ENCODE measurements around the gene TACO1. TPM values are rescaled to one million over a fixed set of nuclear protein-coding genes. Genes with fewer than 3 reads are reported as not detected.

Gene TACO1
- total RNA-seq = 13.6 TPM
- long read RNA-seq, transcript TACO1-201 (5 exons, 1,469 nt) = major isoform, 13 of 18 reads
- long read RNA-seq, partial matches to known transcripts = 2 of 18 reads
- long read RNA-seq, other reads (novel, unspliced or antisense) = 3 of 18 reads

- DNase-seq (peak; percentile 87), ATAC-seq (peak; percentile 97)
- Histone ChIP-seq H3K27me3 (ENCODE audit: low read depth) (no peaks in the 10 kb centered on the region), H3K27ac (peak within 1 kb of the TSS; percentile 87), H3K36me3 (peaks cover 28% of the 10 kb centered on the region), H3K4me1 (peaks cover 21% of the 10 kb centered on the region), H3K4me3 (peak within 1 kb of the TSS; percentile 89), H3K9me3 (no peaks in the 10 kb centered on the region)
- intact Hi-C loops (cut with DNase I) = no loop called here
- TF ChIP-seq, protein P1, sequence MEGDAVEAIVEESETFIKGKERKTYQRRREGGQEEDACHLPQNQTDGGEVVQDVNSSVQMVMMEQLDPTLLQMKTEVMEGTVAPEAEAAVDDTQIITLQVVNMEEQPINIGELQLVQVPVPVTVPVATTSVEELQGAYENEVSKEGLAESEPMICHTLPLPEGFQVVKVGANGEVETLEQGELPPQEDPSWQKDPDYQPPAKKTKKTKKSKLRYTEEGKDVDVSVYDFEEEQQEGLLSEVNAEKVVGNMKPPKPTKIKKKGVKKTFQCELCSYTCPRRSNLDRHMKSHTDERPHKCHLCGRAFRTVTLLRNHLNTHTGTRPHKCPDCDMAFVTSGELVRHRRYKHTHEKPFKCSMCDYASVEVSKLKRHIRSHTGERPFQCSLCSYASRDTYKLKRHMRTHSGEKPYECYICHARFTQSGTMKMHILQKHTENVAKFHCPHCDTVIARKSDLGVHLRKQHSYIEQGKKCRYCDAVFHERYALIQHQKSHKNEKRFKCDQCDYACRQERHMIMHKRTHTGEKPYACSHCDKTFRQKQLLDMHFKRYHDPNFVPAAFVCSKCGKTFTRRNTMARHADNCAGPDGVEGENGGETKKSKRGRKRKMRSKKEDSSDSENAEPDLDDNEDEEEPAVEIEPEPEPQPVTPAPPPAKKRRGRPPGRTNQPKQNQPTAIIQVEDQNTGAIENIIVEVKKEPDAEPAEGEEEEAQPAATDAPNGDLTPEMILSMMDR (IDR thresholded peaks at IDR 0.05) = no peak
Observed at GRCh38 chr17:63600569-63601438, at the start of gene TACO1. Gene TACO1 (plus strand): TSS chr17:63600895. CDS start chr17:63601084, 189 bp downstream.

- DNase-seq (no peak), ATAC-seq (no peak)
- no peaks in the 10 kb centered on the region for H3K27me3 ChIP-seq (ENCODE audit: low read depth)
- H3K4me1 ChIP-seq = peaks cover 66% of the 10 kb centered on the region
- peaks cover 3% of the 10 kb centered on the region for H3K36me3 ChIP-seq
- peak overlapping the region; percentile 100 for H3K4me3 ChIP-seq
- intact Hi-C loops (cut with DNase I) = no loop called here
- H3K9me3 ChIP-seq = no peaks in the 10 kb centered on the region
- TF ChIP-seq, protein P1 (IDR thresholded peaks at IDR 0.05) = no peak
- peak overlapping the region; percentile 37 for H3K27ac ChIP-seq
Observed at GRCh38 chr17:63552211-63552610, 48.5 kb upstream of the TACO1 start.

DNA sequence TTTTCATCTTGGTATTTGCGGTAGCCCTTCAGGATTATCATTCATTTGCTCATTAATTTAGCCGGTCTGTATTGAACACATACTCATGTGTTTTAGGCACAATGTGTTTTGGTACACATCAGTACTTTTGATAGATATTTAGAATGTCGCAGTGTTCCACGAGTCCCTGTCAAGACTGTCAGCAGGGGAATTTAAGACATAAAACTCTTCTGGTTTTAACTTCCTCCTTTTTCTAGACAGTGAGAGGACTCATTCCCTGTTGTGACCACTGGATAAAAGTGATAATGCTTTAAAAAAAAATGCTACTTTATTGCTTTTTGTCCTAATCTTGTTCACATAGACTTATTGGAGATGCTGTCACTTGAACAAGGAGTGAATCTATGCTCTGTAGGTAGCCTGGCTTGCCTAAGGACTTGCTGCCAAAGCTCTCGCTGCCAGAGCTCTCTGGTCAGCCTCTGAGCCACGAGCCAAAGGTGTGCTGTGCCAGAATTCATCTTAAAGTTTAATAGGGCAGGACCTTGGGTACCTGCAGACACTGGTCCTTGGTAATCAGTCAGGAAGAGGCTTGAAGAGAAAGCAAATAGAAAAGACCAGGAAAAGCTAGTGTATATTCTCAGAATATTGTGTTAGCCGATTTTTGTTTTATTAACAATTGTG, 45.1 kb upstream of the TACO1 start:
- no peak for DNase-seq
- Histone ChIP-seq H3K9me3 (no peaks in the 10 kb centered on the region), H3K27ac (no peak overlapping the region), H3K27me3 (ENCODE audit: low read depth) (no peaks in the 10 kb centered on the region), H3K36me3 (peaks cover 3% of the 10 kb centered on the region), H3K4me3 (no peak overlapping the region), H3K4me1 (peaks cover 57% of the 10 kb centered on the region)
- TF ChIP-seq, protein P1 (IDR thresholded peaks at IDR 0.05) = no peak
- no peak for ATAC-seq
- intact Hi-C loops (cut with DNase I) = no loop called here

- DNase-seq (no peak), ATAC-seq (no peak)
- Histone ChIP-seq H3K36me3 (peaks cover 3% of the 10 kb centered on the region), H3K27me3 (ENCODE audit: low read depth) (no peaks in the 10 kb centered on the region), H3K27ac (no peak overlapping the region), H3K4me3 (no peak overlapping the region), H3K4me1 (peaks cover 45% of the 10 kb centered on the region), H3K9me3 (no peaks in the 10 kb centered on the region)
- TF ChIP-seq, protein P1 (IDR thresholded peaks at IDR 0.05) = no peak
- intact Hi-C loops (cut with DNase I) = no loop called here
Observed at GRCh38 chr17:63557416-63557815, 43.3 kb upstream of the TACO1 start.

DNA sequence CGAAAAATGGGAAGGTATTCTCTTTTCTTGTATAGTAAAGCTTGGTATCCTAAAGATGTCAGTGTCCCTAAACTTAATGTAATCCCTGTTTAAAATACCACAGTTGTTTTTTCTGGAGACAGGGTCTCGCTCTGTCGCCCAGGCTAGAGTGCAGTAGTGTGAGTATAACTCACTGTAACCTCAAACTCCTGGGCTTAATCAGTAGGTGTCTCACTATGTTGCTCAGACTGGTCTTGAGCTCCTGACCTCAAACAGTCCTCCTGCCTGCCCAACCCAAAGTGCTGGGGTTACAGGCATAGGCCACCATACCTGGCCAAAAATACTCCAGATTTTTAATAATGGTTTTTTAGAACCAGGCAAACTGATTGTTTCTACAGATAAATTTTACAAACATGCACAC, 42.3 kb upstream of the TACO1 start:
- ATAC-seq (no peak), DNase-seq (no peak)
- Histone ChIP-seq H3K9me3 (no peaks in the 10 kb centered on the region), H3K4me3 (no peak overlapping the region), H3K27ac (no peak overlapping the region), H3K27me3 (ENCODE audit: low read depth) (no peaks in the 10 kb centered on the region), H3K36me3 (peaks cover 3% of the 10 kb centered on the region), H3K4me1 (peaks cover 42% of the 10 kb centered on the region)
- TF ChIP-seq, protein P1 (IDR thresholded peaks at IDR 0.05) = no peak
- intact Hi-C loops (cut with DNase I) = no loop called here
